Measurements from ENCODE around the gene CPLX3. TPM values are rescaled to one million over a fixed set of nuclear protein-coding genes. Genes with fewer than 3 reads are reported as not detected.

The CPLX3 gene
- total and polyA plus RNA-seq, 10 of the 15 experiments (the other 5 are each of a cell fraction or from before 2014, with no cell fraction given), result 0.02 to 0.04 TPM; not detected in 8

- no TSS peak for BruUV-seq (replicated peaks)
- 84% methylated on average over 18 of the region's 18 CpGs for WGBS (ENCODE audit: insufficient coverage, insufficient replicate concordance, low lambda C conversion rate, missing lambda C conversion rate)
Measured at GRCh38 chr15:74801311-74801997, 25.0 kb upstream of the CPLX3 start.

GRCh38 chr15:74802290-74802689, 24.1 kb upstream of the CPLX3 start:
- no peak for DNase-seq (ENCODE audit: low read depth, low spot score)
- 99% methylated on average over 20 of the region's 20 CpGs for WGBS (ENCODE audit: insufficient coverage, insufficient replicate concordance, low lambda C conversion rate, missing lambda C conversion rate)
- Histone ChIP-seq H3K27ac (ENCODE audit: control insufficient read depth, insufficient read depth) (no peak overlapping the region), H3K36me3 (ENCODE audit: control insufficient read depth in 2 of 2, insufficient read depth in 2 of 2, low read length in 1 of 2) (peaks cover 46 to 57% of the 10 kb centered on the region in 2 experiments), H4K20me1 (ENCODE audit: control insufficient read depth, insufficient read depth) (peaks cover 6% of the 10 kb centered on the region), H2AFZ (ENCODE audit: control insufficient read depth, low read depth, low read length) (no peak overlapping the region), H3K27me3 (replicated peaks in 1 of 2; ENCODE audit: control insufficient read depth in 2 of 2, insufficient read depth in 2 of 2, low read length in 1 of 2) (no peaks in the 10 kb centered on the region), H3K9ac (ENCODE audit: control insufficient read depth, insufficient read depth, low read length) (no peak overlapping the region), H3K4me1 (ENCODE audit: control insufficient read depth, insufficient read depth, low read length) (peaks cover 32% of the 10 kb centered on the region), H3K9me3 (replicated peaks; ENCODE audit: control insufficient read depth, insufficient read depth, low read length) (no peaks in the 10 kb centered on the region), H3K79me2 (ENCODE audit: control insufficient read depth, insufficient read depth, low read length) (peaks cover 18% of the 10 kb centered on the region), H3K4me3 (no peak overlapping the region), H3K4me2 (ENCODE audit: control insufficient read depth, insufficient read depth) (no peak overlapping the region)
- ChIA-PET SMC1A (ENCODE audit: uncharacterized antibody, unreplicated experiment) (no interaction called here), RAD21 (ENCODE audit: unreplicated experiment) (interaction anchor here (1.0 to 3.9 kb wide), 3 partner anchors 9 to 79 kb away, joined by 3 to 28 read pairs (median 3); no protein-coding TSS in a partner anchor), CTCF (interaction anchor here (25.9 kb wide), 1 partner anchor 26 kb away, joined by 1288 read pairs; the partner anchor contains the start of gene CSK), POLR2A (no interaction called here)
- no peak for FAIRE-seq
- no peak for ATAC-seq
- no TSS peak for BruUV-seq (replicated peaks)
- intact Hi-C loops (cut with micrococcal nuclease; ENCODE audit: unreplicated experiment) (loop anchor here (5.0 kb wide), 1 partner anchor 40 kb away; the partner anchor contains the start of gene ULK3), in situ Hi-C loops (cut with MboI) (no loop called here)
- TF ChIP-seq TARDBP (IDR thresholded peaks at IDR 0.05; ENCODE audit: borderline replicate concordance) (no peak), SUPT20H (IDR thresholded peaks at IDR 0.05; ENCODE audit: borderline replicate concordance, control insufficient read depth, low read depth, low read length) (no peak), NFXL1 (IDR thresholded peaks at IDR 0.05; ENCODE audit: borderline replicate concordance) (no peak), E2F8 (IDR thresholded peaks at IDR 0.05; ENCODE audit: low read depth, partially characterized antibody) (no peak), HDAC2 (IDR thresholded peaks at IDR 0.05) (no peak), RCOR1 (conservative IDR thresholded peaks at IDR 0.05; ENCODE audit: low read depth, low read length) (no peak), SREBF1 (IDR thresholded peaks at IDR 0.05; ENCODE audit: low read length) (no peak)

More at GRCh38 chr15:74801311-74801997, 25.0 kb upstream of the CPLX3 start:
- Histone ChIP-seq H3K4me1 (ENCODE audit: control insufficient read depth, insufficient read depth, low read length) (peaks cover 38% of the 10 kb centered on the region), H3K27me3 (replicated peaks in 1 of 2; ENCODE audit: control insufficient read depth in 2 of 2, insufficient read depth in 2 of 2, low read length in 1 of 2) (no peaks in the 10 kb centered on the region), H2AFZ (ENCODE audit: control insufficient read depth, low read depth, low read length) (no peak overlapping the region), H3K36me3 (ENCODE audit: control insufficient read depth in 2 of 2, insufficient read depth in 2 of 2, low read length in 1 of 2) (peaks cover 46 to 59% of the 10 kb centered on the region in 2 experiments), H4K20me1 (ENCODE audit: control insufficient read depth, insufficient read depth) (peaks cover 6% of the 10 kb centered on the region), H3K79me2 (ENCODE audit: control insufficient read depth, insufficient read depth, low read length) (peaks cover 24% of the 10 kb centered on the region), H3K27ac (ENCODE audit: control insufficient read depth, insufficient read depth) (no peak overlapping the region), H3K9me3 (replicated peaks; ENCODE audit: control insufficient read depth, insufficient read depth, low read length) (no peaks in the 10 kb centered on the region), H3K9ac (ENCODE audit: control insufficient read depth, insufficient read depth, low read length) (no peak overlapping the region), H3K4me2 (ENCODE audit: control insufficient read depth, insufficient read depth) (no peak overlapping the region), H3K4me3 (no peak overlapping the region)
- ChIA-PET RAD21 (ENCODE audit: unreplicated experiment) (interaction anchor here (3.9 to 22.9 kb wide), 2 partner anchors 22 to 30 kb away, joined by 28 to 1186 read pairs; partner anchors contain the start of gene CSK), POLR2A (interaction anchor here (5.3 kb wide), 1 partner anchor 24 kb away, joined by 42 read pairs; no protein-coding TSS in a partner anchor), CTCF (interaction anchor here (1.1 to 25.9 kb wide), 5 partner anchors 9 to 101 kb away, joined by 3 to 1288 read pairs (median 26); partner anchors contain the start of gene CSK), SMC1A (ENCODE audit: uncharacterized antibody, unreplicated experiment) (interaction anchor here (7.4 to 15.7 kb wide), 2 partner anchors 13 to 25 kb away, joined by 74 to 811 read pairs; partner anchors contain the start of gene CSK)
- no peak for TF ChIP-seq MTA3 (IDR thresholded peaks at IDR 0.05; ENCODE audit: borderline replicate concordance, low read length)
- TF ChIP-seq IKZF1 (conservative IDR thresholded peaks at IDR 0.05), result no peak
- no peak for TF ChIP-seq NFIC (IDR thresholded peaks at IDR 0.05; ENCODE audit: low read depth, low read length)
- peak; percentile 63 for TF ChIP-seq POLR2A (IDR thresholded peaks at IDR 0.05; ENCODE audit: low read depth, low read length)
- no peak for TF ChIP-seq MYC (IDR thresholded peaks at IDR 0.05; ENCODE audit: insufficient read depth, insufficient read length, insufficient replicate concordance, low read length, severe bottlenecking)
- in situ Hi-C loops (cut with MboI) (no loop called here), intact Hi-C loops (cut with micrococcal nuclease; ENCODE audit: unreplicated experiment) (loop anchor here (5.0 kb wide), 1 partner anchor 41 kb away; the partner anchor contains the start of gene ULK3)
- FAIRE-seq, result no peak
- no peak for DNase-seq (ENCODE audit: low read depth, low spot score)
- no peak for ATAC-seq

Measured in GM12878 (cell line).